HG03175 (cell line): ENCODE measurements around the gene DBNL.

Source experiments
- ATAC-seq: cut with Tn5 transposase; IDR thresholded peaks from one replicate; pipeline ENCODE4 v1.9.1; 2021; ENCODE audit warnings: mild to moderate bottlenecking, moderate library complexity; ENCODE audit not compliant: unreplicated experiment

The DBNL gene

DNA sequence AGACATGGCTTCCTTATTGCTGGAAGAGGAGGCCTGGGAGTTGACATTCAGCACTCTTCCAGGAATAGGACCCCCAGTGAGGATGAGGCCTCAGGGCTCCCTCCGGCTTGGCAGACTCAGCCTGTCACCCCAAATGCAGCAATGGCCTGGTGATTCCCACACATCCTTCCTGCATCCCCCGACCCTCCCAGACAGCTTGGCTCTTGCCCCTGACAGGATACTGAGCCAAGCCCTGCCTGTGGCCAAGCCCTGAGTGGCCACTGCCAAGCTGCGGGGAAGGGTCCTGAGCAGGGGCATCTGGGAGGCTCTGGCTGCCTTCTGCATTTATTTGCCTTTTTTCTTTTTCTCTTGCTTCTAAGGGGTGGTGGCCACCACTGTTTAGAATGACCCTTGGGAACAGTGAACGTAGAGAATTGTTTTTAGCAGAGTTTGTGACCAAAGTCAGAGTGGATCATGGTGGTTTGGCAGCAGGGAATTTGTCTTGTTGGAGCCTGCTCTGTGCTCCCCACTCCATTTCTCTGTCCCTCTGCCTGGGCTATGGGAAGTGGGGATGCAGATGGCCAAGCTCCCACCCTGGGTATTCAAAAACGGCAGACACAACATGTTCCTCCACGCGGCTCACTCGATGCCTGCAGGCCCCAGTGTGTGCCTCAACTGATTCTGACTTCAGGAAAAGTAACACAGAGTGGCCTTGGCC, 16.6 kb downstream of the DBNL start:
- no peak for ATAC-seq

- ATAC-seq, result no peak
Measured at GRCh38 chr7:44061645-44062179, 17.2 kb downstream of the DBNL start.

GRCh38 chr7:44062180-44062902, 17.8 kb downstream of the DBNL start:
- ATAC-seq, result no peak

- no peak for ATAC-seq
Measured at GRCh38 chr7:44062903-44063295, 18.4 kb downstream of the DBNL start.

GRCh38 chr7:44063547-44063893, 19.0 kb downstream of the DBNL start:
- ATAC-seq, result no peak

DNA sequence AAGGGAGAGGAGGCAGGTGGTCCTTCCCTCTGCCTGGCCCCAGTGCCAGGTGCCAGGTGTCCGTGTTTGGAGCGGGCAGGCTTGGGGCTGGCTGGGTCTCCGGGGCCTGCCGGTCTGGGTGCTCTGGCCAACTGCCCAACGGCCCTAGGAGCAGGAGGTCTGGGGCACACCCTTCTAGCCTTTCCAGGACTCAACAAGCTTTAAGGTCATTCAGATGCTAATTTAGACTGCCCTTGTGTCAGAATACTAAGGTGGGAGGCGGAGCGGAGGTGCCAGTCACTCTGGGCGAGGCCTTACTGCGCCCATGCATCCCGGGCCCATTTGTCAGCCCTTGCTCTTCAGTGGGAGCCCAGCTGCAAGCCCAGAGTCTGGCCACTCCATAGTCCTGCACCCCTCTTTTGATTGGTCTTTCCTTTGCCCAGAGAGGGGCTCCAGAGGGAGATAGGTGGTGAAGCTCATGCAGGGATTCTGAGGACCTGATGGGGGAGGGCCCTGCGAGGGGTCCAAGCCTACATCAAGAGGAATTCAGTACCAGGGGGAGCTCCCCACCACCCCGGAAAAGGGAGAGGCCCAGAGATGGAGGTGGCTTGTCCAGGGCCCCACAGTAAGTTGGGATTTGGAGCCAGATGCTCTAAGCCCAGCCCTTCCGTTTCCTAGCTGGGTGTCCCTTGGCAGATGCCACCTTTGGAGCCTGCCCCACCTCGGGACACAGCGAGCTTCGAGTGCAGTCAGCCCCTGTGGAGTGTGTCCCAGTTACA, 19.6 kb downstream of the DBNL start:
- no peak for ATAC-seq

DNA sequence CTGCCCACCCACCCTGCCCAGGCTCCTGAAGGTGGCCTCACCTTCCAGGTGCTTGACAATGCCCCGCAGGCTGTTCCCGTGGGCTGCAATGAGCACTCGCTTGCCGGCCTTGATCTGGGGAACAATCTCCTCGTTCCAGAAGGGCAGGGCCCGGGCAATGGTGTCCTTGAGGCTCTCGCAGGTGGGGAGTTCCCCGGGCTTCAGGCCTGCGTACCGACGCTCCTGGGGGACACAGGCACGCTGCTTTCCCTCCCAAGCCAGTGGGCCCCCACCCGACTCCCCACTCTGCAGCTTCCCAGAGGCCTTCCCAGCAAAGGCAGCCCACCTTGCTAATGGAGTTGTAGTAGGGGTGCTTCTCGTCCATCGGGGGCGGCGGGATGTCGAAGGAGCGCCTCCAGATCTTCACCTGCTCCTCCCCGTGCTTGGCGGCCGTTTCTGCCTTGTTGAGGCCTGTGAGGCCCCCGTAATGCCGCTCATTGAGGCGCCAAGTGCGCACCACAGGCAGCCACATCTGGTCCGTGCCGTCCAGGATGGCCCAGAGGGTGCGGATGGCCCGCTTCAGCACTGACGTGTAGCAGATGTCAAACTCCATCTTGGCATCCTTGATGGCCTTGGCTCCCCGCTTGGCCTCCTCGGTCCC, 20.4 kb downstream of the DBNL start:
- no peak for ATAC-seq

DNA sequence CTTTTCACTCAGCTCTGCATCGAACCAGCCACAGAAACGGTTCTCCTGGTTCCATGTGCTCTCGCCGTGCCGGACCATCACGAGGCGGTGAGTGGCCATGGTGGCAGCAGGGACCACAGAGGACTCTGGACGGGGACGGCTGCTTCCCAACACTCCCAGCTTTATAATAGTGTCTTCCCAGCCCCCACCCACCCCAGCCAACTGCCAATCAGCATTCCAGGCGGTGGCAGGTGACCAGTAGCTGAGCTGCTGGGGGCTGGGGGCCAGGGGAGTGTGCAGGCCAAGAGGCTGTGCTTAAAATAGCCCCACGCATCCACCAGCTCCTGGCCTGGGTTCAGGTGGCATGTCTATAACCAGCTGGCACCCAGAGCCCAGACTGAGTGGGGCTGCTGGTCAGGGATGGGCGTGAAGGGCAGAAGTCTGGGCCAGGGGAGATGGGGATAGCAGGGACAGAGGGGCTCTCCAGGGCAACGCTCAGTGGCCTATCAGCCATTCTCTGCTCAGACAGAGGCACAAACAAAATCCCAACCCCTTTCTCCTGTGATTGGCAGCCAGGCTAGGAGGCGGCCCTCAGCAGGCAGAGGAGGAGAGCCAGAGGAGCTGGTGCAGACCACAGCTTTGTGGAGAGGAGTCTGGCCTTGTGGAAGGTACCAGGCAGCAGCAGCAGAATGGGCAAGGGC, 21.1 kb downstream of the DBNL start, which contains the start of gene PGAM2:
Gene PGAM2, minus strand, starts transcription at position 137 of the 680 bp plus-strand sequence. Its CDS starts 38 bp downstream, at position 99.
- ATAC-seq, result no peak

DNA sequence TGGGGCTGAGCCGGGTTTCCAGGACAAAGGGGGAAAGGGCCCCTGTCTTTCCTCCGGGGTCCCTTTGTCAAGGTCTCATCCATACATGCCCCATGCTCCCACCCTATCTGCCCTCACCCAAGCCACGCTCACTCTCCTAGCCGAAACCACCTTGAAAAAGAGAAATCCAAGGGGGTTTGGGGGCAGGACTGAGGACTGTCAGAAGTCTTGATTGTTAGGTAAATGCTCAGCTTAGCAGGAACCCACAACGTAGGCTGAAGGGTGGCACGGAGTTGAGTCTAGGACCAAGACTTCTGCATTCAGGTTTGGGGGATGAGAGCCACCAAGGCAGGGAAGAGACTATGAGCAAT, 21.6 kb downstream of the DBNL start:
- no peak for ATAC-seq

DNA sequence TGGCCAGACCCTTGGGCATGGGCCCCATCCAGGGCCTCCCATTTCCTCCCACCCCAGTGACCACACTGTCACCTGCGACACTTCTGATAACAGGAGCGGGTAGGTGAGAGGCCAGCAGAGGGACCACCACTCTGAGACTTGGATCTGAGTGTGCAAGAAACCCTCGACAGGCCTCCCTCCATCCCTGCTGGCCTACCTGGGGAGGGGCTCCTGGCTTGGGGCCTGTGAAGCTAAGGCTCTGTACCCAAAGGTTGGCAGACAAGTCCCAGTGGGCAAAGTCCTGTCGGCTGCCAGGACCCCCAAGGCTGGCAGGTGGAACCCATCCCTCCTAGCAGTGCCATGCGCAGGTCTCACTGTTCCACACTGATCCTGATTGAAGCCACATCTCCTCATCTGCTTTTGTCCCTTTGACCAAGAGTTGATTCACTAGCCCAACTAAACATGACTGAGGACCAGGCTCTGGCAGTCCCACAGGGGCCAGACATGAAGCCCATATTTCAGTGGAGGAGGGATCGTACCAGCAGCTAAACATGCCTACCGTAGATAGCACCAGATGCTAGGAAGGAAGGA, 22.1 kb downstream of the DBNL start:
- no peak for ATAC-seq

DNA sequence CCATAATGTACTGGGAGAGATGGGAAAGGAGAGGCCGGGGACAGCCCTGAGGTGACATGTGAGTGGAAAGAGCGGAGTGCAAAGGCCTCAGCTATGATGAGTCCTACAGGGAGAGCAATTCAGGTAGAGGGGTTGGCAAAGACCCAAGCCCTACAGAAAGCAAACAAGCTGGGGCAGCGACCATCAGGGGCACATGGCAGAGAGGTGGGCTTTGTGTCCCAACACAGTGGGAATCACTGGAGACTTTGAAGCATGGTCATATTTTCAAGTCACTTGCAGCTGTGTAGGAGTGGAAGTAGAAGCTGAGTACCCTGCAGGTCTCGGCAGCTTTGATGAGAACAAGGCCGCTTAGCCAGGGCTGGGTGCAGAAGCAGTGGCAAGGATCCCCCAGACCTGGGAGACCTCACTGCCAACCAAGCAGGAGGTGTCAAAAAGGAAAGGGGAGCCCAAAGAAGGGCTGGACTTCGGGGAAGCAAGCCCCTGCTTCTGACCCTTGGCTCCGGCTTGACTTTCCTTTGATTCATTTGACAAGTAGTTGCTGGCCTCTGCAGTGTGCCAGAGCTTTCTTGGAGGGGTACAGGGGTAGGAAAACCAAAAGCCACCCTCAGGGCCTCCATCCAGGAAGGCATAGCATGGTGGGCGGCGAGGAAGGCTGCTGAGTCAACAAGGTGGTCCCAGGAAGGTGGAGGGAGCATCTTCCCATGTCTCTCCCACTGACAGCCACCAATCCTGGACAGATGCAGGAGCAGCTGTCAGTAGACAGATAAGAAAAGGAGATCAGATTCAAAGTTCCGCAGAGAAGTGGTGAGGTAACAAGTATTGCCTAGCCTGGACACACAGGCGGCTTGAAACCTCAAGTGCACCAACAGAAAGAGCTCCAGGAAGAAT, 22.8 kb downstream of the DBNL start:
- ATAC-seq, result no peak

DNA sequence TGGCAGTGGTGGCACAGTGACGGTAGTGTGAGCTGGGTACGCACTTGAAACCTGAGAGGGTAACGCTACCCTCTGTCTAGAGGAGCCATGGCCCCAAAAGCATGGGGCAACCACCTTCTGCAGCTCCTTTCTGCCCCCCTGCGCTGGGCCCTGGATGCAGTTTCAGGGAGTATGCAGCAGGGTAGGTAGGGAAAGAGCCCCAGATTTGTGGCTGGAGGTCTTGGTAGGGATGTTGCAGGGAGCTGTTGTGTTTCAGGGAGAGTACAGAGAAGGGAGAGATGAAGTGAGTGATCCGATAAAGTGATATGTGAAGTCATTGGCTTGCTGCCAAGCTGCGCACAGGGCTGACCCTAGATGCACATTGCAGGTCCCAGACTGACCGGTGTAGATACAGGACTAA, 23.6 kb downstream of the DBNL start:
- no peak for ATAC-seq

GRCh38 chr7:44071726-44072363, 27.3 kb downstream of the DBNL start:
- no peak for ATAC-seq

DNA sequence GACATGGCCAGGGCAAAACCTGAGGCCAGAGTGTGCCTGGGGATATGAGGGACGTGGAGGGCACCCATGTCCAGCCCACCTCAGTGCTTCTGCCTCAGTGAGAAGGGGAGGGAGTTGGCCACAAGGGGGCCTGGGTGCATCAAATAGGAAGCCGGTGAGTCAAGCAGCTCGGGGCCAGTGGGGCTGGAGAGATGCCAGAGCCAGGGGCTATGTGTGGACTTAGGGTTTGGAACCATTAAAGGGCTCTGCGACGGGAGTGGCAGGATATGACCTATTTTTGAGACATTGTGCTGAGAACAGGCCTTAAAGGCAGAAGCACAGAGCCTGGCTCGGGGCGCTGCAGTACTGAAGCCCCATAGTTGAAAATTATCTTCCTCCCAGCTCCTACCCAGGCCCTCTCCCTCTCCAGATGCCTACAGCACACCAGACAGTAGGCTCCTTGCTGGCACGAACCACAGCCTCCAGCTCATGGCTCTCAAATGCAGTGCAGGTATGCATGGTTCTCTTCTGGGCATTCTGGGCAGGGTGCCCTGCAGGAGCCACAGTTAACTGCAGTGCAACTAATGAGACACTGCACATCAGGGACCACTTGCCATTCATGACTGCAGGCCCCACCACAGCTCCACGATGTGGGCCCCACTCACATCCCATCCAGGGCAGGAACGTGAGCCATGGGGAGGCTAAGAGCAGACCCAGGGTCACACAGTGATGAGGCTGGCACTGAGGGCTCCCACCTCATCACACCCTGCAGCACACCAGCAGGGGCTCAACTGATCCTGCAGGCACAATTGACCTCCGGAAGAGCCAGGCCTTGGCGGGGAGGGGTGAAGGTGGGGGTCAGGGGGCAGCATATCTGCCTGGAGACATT, 28.1 kb downstream of the DBNL start:
- ATAC-seq, result no peak

DNA sequence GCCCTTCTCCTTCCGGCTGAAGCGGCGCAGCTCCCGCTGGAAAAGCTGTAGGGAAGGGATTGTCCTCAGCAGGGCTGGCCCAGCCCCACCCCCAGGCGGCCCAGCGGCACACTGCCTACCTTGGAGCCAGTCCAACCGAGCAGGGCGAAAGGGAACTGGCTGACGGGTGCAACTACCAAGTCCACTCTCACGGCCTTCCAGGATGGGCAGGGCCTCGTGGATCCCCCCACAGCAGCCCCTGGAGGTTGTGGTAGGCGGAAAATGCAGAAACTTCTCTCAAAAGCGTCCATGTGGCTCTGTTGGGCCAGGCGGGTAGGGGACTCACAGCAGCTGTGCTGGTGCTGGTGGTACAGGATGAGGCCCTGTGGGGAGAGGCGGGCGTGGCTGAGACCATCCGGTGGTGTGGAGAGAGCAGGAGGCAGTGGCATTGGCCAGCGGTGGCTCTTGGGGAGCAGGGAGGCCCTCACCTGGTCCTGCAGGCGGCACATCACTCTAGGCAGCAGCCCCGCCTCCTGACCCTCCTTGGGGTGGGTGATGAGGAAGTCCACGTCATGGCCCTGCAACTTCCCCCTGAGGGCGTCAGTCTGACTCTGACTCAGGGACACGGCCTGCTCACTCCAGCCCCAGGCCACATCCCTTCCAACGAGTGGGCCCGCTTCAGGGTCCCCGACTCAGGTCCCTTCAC, 29.3 kb downstream of the DBNL start:
- ATAC-seq, result peak; percentile 72

- peak; percentile 12 for ATAC-seq
Measured at GRCh38 chr7:44074349-44074695, 29.8 kb downstream of the DBNL start.

DNA sequence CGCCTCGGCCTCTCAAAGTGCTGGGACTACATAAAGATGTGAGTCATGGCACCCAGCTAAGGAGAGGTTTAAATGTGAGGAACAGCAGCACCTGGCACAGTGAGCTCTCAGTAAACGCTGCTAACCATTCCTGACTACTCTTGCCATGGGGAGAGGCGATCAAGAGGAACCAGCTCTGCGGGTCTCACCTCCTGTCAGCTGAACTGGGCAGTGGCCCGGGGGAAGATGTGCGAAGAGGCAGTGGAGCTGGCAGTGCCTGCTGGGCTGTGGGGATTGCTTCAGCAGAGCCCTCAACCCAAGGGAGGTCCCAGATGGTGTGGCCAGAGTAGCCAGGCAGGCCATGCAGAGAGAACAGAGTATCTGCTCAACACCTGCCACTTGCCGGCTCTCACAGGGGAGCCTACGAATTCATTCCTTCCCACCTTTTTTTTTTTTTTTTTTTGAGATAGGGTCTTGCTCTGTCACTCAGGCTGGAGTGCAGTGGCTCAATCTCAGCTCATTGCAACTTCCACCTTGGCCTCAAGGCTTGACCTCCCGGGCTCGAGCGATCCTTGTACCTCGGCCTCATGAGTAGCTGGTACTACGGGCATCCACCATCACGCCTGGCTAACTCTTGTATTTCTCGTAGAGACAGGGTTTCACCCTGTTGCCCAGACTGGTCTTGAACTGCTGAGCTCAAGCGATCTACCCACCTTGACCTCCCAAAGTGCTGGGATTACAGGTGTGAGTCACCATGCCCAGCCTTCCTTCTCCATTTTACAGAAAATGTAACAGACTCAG, 31.0 kb downstream of the DBNL start:
- ATAC-seq, result no peak
